ENCODE data around the gene TFDP1.

DNA sequence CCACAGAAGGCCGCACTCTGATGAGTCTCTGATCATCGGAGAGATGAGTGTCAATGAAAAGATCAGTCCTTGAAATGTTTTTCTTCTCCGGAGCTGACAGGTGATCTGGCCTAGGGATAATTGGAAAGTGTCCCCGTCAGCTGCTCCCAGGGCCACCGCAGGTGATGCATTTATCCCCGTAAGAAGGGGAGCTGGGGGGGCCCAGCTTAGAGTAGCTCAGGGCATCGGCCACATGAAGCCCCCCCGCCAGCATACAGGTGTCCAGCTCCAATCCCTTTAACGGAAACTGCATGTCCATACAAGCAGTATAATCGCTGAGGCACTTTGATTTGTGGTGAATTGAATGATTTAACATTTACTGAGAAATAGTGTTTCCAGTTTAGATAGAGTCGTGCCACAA lies 45.7 kb downstream of the TFDP1 start:
- TF ChIP-seq, protein P1, sequence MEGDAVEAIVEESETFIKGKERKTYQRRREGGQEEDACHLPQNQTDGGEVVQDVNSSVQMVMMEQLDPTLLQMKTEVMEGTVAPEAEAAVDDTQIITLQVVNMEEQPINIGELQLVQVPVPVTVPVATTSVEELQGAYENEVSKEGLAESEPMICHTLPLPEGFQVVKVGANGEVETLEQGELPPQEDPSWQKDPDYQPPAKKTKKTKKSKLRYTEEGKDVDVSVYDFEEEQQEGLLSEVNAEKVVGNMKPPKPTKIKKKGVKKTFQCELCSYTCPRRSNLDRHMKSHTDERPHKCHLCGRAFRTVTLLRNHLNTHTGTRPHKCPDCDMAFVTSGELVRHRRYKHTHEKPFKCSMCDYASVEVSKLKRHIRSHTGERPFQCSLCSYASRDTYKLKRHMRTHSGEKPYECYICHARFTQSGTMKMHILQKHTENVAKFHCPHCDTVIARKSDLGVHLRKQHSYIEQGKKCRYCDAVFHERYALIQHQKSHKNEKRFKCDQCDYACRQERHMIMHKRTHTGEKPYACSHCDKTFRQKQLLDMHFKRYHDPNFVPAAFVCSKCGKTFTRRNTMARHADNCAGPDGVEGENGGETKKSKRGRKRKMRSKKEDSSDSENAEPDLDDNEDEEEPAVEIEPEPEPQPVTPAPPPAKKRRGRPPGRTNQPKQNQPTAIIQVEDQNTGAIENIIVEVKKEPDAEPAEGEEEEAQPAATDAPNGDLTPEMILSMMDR (conservative IDR thresholded peaks at IDR 0.05; ENCODE audit: low read length) = no peak
- TF ChIP-seq EZH2phosphoT487 (IDR thresholded peaks at IDR 0.05; ENCODE audit: borderline replicate concordance, low read depth, low read length) = no peak
